CD4-positive, alpha-beta T cell (primary cell): ENCODE measurements around the gene TMCC3. TPM values are rescaled to one million over a fixed set of nuclear protein-coding genes. Genes with fewer than 3 reads are reported as not detected.

Experiments
- ATAC-seq: fragments of 200-7000 bp; cut with Tn5 transposase; one replicate; pipeline ENCODE4 v1.10.0; 2022; ENCODE audit warnings: mild to moderate bottlenecking; ENCODE audit not compliant: poor library complexity
- CTCF ChIA-PET: fragments of 350-600 bp; sonication (Branson Sonifier 250); formaldehyde crosslinking; loops from one replicate; lab custom pipeline; 2021; ENCODE audit warnings: antibody characterized with exemption, inconsistent platforms; lab: Charles Lee
- POLR2A ChIA-PET: fragments of 350-600 bp; sonication (Branson Sonifier 250); formaldehyde crosslinking; loops from one replicate; lab custom pipeline; 2021; ENCODE audit warnings: antibody characterized with exemption, inconsistent platforms; lab: Charles Lee
- DNase-seq, 14 experiments: peaks; one replicate each; pipeline ENCODE4 v3.0.0-alpha.2; 2013 to 2020; ENCODE audit warnings: mixed read lengths in 2 of 14
- H3K27ac ChIP-seq, 2 donors: one replicate each; pipeline versions ENCODE4 v1.5.1 to v1.7.0; 2013; ENCODE audit warnings: low read length in 2 of 2, low read depth in 1 of 2, mild to moderate bottlenecking in 1 of 2
- H3K27me3 ChIP-seq, 2 experiments: 1 replicate in 1 of 2; 2 replicates in 1 of 2; pipeline versions ENCODE4 v1.6.1 to v1.7.0; 2013; ENCODE audit warnings: low read length in 2 of 2, control low read depth in 1 of 2, mild to moderate bottlenecking in 1 of 2, moderate library complexity in 1 of 2; ENCODE audit not compliant: insufficient read depth in 2 of 2, control insufficient read depth in 1 of 2
- H3K36me3 ChIP-seq: one replicate; pipeline ENCODE4 v1.6.1; 2013; ENCODE audit warnings: low read length, control low read depth; ENCODE audit not compliant: insufficient read depth
- H3K4me1 ChIP-seq: one replicate; pipeline ENCODE4 v1.6.1; 2013; ENCODE audit warnings: low read length, control low read depth; ENCODE audit not compliant: insufficient read depth
- H3K4me3 ChIP-seq: one replicate; pipeline ENCODE4 v1.5.1; 2013; ENCODE audit warnings: mild to moderate bottlenecking, low read length, moderate library complexity
- H3K9me3 ChIP-seq, 2 experiments: 1 replicate in 1 of 2; 2 replicates in 1 of 2; pipeline versions ENCODE4 v1.6.1 to v1.7.0; 2013; ENCODE audit warnings: low read length in 2 of 2, mild to moderate bottlenecking in 2 of 2, control low read depth in 1 of 2, moderate library complexity in 1 of 2; ENCODE audit not compliant: control insufficient read depth in 1 of 2, insufficient read depth in 1 of 2
- H3K27ac Mint-ChIP-seq: one replicate; pipeline ENCODE4 v1.8.0; 2020; ENCODE audit warnings: mixed read lengths
- H3K27me3 Mint-ChIP-seq: one replicate; pipeline ENCODE4 v1.8.0; 2021; ENCODE audit warnings: mixed read lengths
- H3K36me3 Mint-ChIP-seq: one replicate; pipeline ENCODE4 v1.8.0; 2021; ENCODE audit warnings: low read depth, mixed read lengths
- H3K4me1 Mint-ChIP-seq: one replicate; pipeline ENCODE4 v1.8.0; 2021; ENCODE audit warnings: low read depth, mixed read lengths
- H3K4me3 Mint-ChIP-seq: one replicate; pipeline ENCODE4 v1.8.0; 2020; ENCODE audit warnings: mild to moderate bottlenecking, mixed read lengths
- H3K9me3 Mint-ChIP-seq: one replicate; pipeline ENCODE4 v1.8.0; 2020; ENCODE audit warnings: mixed read lengths
- intact Hi-C, 2 experiments: fragments of 100-400 bp; cut with DNase I in 1 of 2; cut with micrococcal nuclease in 1 of 2; formaldehyde crosslinking; loops; one replicate each; pipeline versions ENCODE4 v1.15.1 to v1.9.0; 2023 to 2025; cut with DNase I, micrococcal nuclease
- total RNA-seq, 174 experiments: library from RNA in 2 of 174; stranded (reverse) in 2 of 174; gene quantifications; one replicate each; pipeline ENCODE4 v1.2.3 and lab custom pipeline; 2021 to 2026
- TF ChIP-seq, protein P1 (sequence below): fragments of 200-600 bp; IDR thresholded peaks from one replicate; pipeline ENCODE4 v1.8.0; 2022; ENCODE audit warnings: antibody characterized with exemption, mild to moderate bottlenecking

Gene TMCC3
- total RNA-seq, 2 experiments from 2014 or later = 0.78 to 1.3 TPM

DNA sequence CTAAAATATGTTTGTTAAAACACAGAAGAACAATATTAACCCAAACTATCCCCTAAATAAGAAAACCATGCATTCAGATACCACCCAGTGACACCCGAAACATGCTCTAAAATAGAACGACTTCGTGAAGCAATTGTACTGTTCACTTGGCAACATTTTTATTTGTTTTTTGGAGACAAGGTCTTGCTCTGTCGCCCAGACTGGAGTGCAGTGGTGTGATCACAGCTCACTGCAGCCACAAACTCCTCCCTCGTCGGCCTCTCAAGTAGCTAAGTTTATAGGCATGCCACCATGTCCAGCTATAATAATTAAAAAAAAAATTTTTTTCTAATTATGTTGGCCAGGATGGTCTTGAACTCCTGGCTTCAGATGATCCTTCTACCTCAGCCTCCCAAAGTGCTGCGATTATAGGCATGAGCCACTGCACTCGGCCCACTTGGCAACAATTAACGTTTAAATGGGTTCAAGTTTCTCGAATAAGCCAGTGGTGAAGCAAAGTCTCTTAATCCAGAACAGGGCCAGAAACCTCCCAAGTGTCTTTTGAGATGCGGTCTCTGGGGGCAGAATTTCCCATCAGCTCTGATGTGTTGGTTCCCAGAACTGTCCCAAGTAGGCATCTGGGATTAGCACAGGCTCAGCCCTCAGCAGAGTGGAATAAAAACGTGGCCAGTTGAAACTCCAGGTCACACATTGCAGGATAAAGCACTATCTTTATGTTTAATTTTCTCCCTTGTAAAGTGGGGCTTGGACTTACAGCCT, 74.5 kb downstream of the TMCC3 start:
- no peaks in the 10 kb centered on the region for H3K9me3 Mint-ChIP-seq
- POLR2A ChIA-PET = no interaction called here

DNA sequence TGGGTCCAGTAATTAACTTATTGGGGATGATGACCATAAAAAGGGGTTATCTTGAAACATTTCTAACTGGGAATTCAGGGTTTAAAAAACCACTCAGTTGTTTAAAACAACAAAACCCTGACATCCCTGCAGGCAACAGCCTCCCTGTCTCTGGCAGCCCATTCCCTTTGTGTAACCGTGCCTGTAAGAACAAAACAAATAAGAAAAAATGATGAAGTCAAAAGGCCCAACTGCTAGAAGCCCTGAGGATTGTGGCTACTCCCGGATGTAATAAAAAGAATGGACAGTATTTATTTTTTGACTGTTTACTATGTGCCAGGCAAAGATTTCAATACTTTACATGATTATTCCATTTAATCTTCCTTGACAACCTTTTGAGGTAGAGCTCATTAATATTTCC, 75.3 kb downstream of the TMCC3 start:
- TF ChIP-seq, protein P1, sequence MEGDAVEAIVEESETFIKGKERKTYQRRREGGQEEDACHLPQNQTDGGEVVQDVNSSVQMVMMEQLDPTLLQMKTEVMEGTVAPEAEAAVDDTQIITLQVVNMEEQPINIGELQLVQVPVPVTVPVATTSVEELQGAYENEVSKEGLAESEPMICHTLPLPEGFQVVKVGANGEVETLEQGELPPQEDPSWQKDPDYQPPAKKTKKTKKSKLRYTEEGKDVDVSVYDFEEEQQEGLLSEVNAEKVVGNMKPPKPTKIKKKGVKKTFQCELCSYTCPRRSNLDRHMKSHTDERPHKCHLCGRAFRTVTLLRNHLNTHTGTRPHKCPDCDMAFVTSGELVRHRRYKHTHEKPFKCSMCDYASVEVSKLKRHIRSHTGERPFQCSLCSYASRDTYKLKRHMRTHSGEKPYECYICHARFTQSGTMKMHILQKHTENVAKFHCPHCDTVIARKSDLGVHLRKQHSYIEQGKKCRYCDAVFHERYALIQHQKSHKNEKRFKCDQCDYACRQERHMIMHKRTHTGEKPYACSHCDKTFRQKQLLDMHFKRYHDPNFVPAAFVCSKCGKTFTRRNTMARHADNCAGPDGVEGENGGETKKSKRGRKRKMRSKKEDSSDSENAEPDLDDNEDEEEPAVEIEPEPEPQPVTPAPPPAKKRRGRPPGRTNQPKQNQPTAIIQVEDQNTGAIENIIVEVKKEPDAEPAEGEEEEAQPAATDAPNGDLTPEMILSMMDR = no peak
- Mint-ChIP-seq H3K36me3 (no peaks in the 10 kb centered on the region), H3K4me1 (no peaks in the 10 kb centered on the region), H3K4me3 (no peak overlapping the region), H3K27ac (no peak overlapping the region), H3K27me3 (no peaks in the 10 kb centered on the region), H3K9me3 (no peaks in the 10 kb centered on the region)
- CTCF ChIA-PET = no interaction called here
- no peak overlapping the region for H3K27ac ChIP-seq
- no peaks in the 10 kb centered on the region for H3K27me3 ChIP-seq
- no peak for DNase-seq
- intact Hi-C loops = no loop called here
- no peaks in the 10 kb centered on the region for H3K36me3 ChIP-seq
- no peak for ATAC-seq
- H3K9me3 ChIP-seq = no peaks in the 10 kb centered on the region
- H3K4me1 ChIP-seq = no peaks in the 10 kb centered on the region
- no peak overlapping the region for H3K4me3 ChIP-seq
- POLR2A ChIA-PET = no interaction called here

More for the DNA sequence above, 74.5 kb downstream of the TMCC3 start:
- H3K27ac ChIP-seq = no peak overlapping the region
- no peaks in the 10 kb centered on the region for H3K4me1 ChIP-seq
- no peaks in the 10 kb centered on the region for H3K36me3 ChIP-seq
- ATAC-seq (no peak), DNase-seq (no peak)
- Mint-ChIP-seq H3K27ac (no peak overlapping the region), H3K36me3 (no peaks in the 10 kb centered on the region), H3K4me1 (no peaks in the 10 kb centered on the region), H3K4me3 (no peak overlapping the region), H3K27me3 (no peaks in the 10 kb centered on the region)
- H3K4me3 ChIP-seq = no peak overlapping the region
- CTCF ChIA-PET = no interaction called here
- TF ChIP-seq, protein P1 = no peak
- intact Hi-C loops = no loop called here
- no peaks in the 10 kb centered on the region for H3K9me3 ChIP-seq
- no peaks in the 10 kb centered on the region for H3K27me3 ChIP-seq

DNA sequence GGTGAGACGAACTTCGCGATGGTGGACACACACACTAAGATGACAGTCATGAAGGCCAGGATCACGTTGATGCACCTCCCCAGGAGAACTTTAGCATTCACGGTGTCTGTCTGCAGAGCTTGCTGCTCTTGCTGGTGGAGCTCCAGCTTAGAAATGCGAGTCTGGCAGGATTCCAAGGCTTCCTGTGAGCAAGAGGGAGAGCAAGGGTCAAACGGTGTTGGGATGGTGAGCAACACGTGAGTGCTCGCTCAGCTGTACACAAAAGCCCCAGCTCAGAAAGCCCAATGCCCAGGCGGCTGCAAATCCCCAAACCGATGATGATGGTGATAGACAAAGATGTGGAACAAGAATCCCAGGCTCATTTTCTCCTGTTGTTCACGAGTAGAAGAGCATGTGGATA, 78.8 kb downstream of the TMCC3 start:
- H3K27ac ChIP-seq = no peak overlapping the region
- ATAC-seq (no peak), DNase-seq (no peak)
- no peaks in the 10 kb centered on the region for H3K27me3 Mint-ChIP-seq
- no peaks in the 10 kb centered on the region for H3K9me3 ChIP-seq
- ChIA-PET POLR2A (no interaction called here), CTCF (no interaction called here)
- H3K4me1 ChIP-seq = no peaks in the 10 kb centered on the region
- no peaks in the 10 kb centered on the region for H3K4me1 Mint-ChIP-seq
- TF ChIP-seq, protein P1 = no peak
- no peak overlapping the region for H3K27ac Mint-ChIP-seq
- H3K4me3 Mint-ChIP-seq = no peak overlapping the region
- H3K9me3 Mint-ChIP-seq = no peaks in the 10 kb centered on the region
- H3K36me3 ChIP-seq = no peaks in the 10 kb centered on the region
- no peak overlapping the region for H3K4me3 ChIP-seq
- intact Hi-C loops = no loop called here
- H3K36me3 Mint-ChIP-seq = no peaks in the 10 kb centered on the region
- H3K27me3 ChIP-seq = no peaks in the 10 kb centered on the region
